ENCODE results near the gene RMDN2. TPM values are rescaled to one million over a fixed set of nuclear protein-coding genes. Genes with fewer than 3 reads are reported as not detected.

The RMDN2 gene
- total and polyA plus RNA-seq, 8 donors: 1.8 to 21.9 (median 2.7) TPM

GRCh38 chr2:37887286-37887685 is 37.8 kb upstream of the RMDN2 start:
- no peaks in the 10 kb centered on the region for H3K36me3 ChIP-seq
- no peak for DNase-seq
- H3K27ac ChIP-seq: no peak overlapping the region
- no peak overlapping the region for H3K4me3 ChIP-seq
- intact Hi-C loops (cut with DNase I; ENCODE audit: low total_unique reads): no loop called here
- peaks cover 0 to 6% (median 0%) of the 10 kb centered on the region in 4 donors for H3K4me1 ChIP-seq
- TF ChIP-seq EP300 (IDR thresholded peaks at IDR 0.05) (no peak), POLR2AphosphoS5 (IDR thresholded peaks at IDR 0.05) (no peak), CTCF (IDR thresholded peaks at IDR 0.05) (no peak), POLR2A (IDR thresholded peaks at IDR 0.05) (no peak)
- H3K27me3 ChIP-seq: no peaks in the 10 kb centered on the region
- 56 to 80% (median 65%) methylated on average over 4 of the region's 4 CpGs for WGBS, 5 donors
- H3K9me3 ChIP-seq: no peaks in the 10 kb centered on the region

GRCh38 chr2:37890893-37891495 is 34.1 kb upstream of the RMDN2 start:
- Histone ChIP-seq H3K36me3 (no peaks in the 10 kb centered on the region), H3K9me3 (no peaks in the 10 kb centered on the region), H3K4me3 (no peak overlapping the region), H3K27me3 (no peaks in the 10 kb centered on the region), H3K4me1 (peaks cover 0 to 6% (median 0%) of the 10 kb centered on the region in 4 donors), H3K27ac (no peak overlapping the region)
- TF ChIP-seq CTCF (IDR thresholded peaks at IDR 0.05): peak in 4 of 7 experiments; percentile 40 to 77 (median 66)
- no peak for TF ChIP-seq EP300 (IDR thresholded peaks at IDR 0.05)
- no peak for TF ChIP-seq POLR2AphosphoS5 (IDR thresholded peaks at IDR 0.05)
- WGBS, 5 donors: 18 to 24% (median 22%) methylated on average over 8 of the region's 8 CpGs
- peak; percentile 77 to 87 for DNase-seq
- intact Hi-C loops (cut with DNase I; ENCODE audit: low total_unique reads): no loop called here

- WGBS, 5 donors: 43 to 60% (median 48%) methylated on average over 5 of the region's 5 CpGs
- H3K4me1 ChIP-seq: peaks cover 0 to 6% (median 0%) of the 10 kb centered on the region in 4 donors
- H3K27ac ChIP-seq: no peak overlapping the region
- DNase-seq: no peak
- H3K27me3 ChIP-seq: no peaks in the 10 kb centered on the region
- H3K9me3 ChIP-seq: no peaks in the 10 kb centered on the region
- intact Hi-C loops (cut with DNase I; ENCODE audit: low total_unique reads): no loop called here
- no peaks in the 10 kb centered on the region for H3K36me3 ChIP-seq
- no peak overlapping the region for H3K4me3 ChIP-seq
- TF ChIP-seq CTCF (IDR thresholded peaks at IDR 0.05): no peak
- no peak for TF ChIP-seq EP300 (IDR thresholded peaks at IDR 0.05)
- TF ChIP-seq POLR2AphosphoS5 (IDR thresholded peaks at IDR 0.05): no peak
- no peak for TF ChIP-seq POLR2A (IDR thresholded peaks at IDR 0.05)
Measured at GRCh38 chr2:37891846-37892435, 33.1 kb upstream of the RMDN2 start.

- TF ChIP-seq EP300 (IDR thresholded peaks at IDR 0.05) (no peak), POLR2A (IDR thresholded peaks at IDR 0.05) (no peak), POLR2AphosphoS5 (IDR thresholded peaks at IDR 0.05) (no peak), CTCF (IDR thresholded peaks at IDR 0.05) (no peak)
- intact Hi-C loops (cut with DNase I; ENCODE audit: low total_unique reads): no loop called here
- no peak overlapping the region for H3K27ac ChIP-seq
Measured at GRCh38 chr2:37892436-37893114, 32.5 kb upstream of the RMDN2 start.

More at GRCh38 chr2:37892436-37893114, 32.5 kb upstream of the RMDN2 start:
- DNase-seq: no peak
- Histone ChIP-seq H3K9me3 (no peaks in the 10 kb centered on the region), H3K27me3 (no peaks in the 10 kb centered on the region), H3K36me3 (no peaks in the 10 kb centered on the region), H3K4me1 (peaks cover 0 to 6% (median 0%) of the 10 kb centered on the region in 4 donors), H3K4me3 (no peak overlapping the region)
- 46 to 53% (median 48%) methylated on average over 7 of the region's 7 CpGs for WGBS, 5 donors
